ENCODE results near the gene SLC26A1. TPM values are rescaled to one million over a fixed set of nuclear protein-coding genes. Genes with fewer than 3 reads are reported as not detected.

Gene SLC26A1
- total and polyA plus RNA-seq, 2 experiments from 2014 or later: 0.22 to 1.8 TPM

DNA sequence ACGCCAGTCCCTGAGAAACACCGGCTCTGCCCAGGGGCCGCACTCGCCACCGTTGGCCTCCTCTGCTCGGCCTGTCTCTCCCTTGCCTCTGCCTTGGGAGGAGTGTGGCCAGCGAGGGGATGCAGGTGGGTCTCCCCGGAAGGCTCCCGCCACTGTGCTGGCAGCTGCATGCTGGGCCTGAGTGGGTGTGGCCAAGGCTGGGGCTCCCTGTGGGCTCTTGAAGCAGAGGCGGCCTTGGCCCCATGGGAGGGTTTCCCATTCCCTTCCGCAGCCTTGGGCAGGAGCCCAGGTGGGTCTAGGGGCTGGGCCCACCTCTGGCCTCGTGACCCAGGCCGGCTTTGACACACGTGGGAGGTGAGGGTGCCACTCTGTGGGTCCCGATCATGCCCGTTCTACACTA lies 37.4 kb upstream of the SLC26A1 start:
- no peak overlapping the region for H3K9ac ChIP-seq
- H3K4me3 ChIP-seq: no peak overlapping the region
- H3K79me2 ChIP-seq (ENCODE audit: insufficient read depth): no peaks in the 10 kb centered on the region
- no peaks in the 10 kb centered on the region for H3K36me3 ChIP-seq (ENCODE audit: low read depth)
- H2AFZ ChIP-seq: no peak overlapping the region
- no peak for TF ChIP-seq EZH2phosphoT487 (IDR thresholded peaks at IDR 0.05; ENCODE audit: insufficient read depth, low read depth)
- TF ChIP-seq EZH2 (IDR thresholded peaks at IDR 0.05; ENCODE audit: insufficient read depth, poor library complexity, severe bottlenecking): no peak
- DNase-seq: no peak
- WGBS, 2 experiments (ENCODE audit: low coverage in 1 of 2, low lambda C conversion rate in 2 of 2, missing lambda C conversion rate in 2 of 2): 83 to 84% methylated on average over 10 to 15 of the region's 16 CpGs
- in situ Hi-C loops (cut with MboI): no loop called here
- no peak overlapping the region for H3K4me2 ChIP-seq (ENCODE audit: unreplicated experiment)
- H3F3A ChIP-seq (ENCODE audit: insufficient read depth): no peaks in the 10 kb centered on the region
- H3K27ac ChIP-seq: no peak overlapping the region
- H3K9me2 ChIP-seq (ENCODE audit: insufficient read depth): no peaks in the 10 kb centered on the region
- no peaks in the 10 kb centered on the region for H4K20me1 ChIP-seq (ENCODE audit: insufficient read depth)
- H3K4me1 ChIP-seq (ENCODE audit: insufficient read depth): peaks cover 21% of the 10 kb centered on the region
- H3K27me3 ChIP-seq (replicated peaks; ENCODE audit: insufficient read depth): no peaks in the 10 kb centered on the region
- no peaks in the 10 kb centered on the region for H3K9me3 ChIP-seq (ENCODE audit: low read depth)

DNA sequence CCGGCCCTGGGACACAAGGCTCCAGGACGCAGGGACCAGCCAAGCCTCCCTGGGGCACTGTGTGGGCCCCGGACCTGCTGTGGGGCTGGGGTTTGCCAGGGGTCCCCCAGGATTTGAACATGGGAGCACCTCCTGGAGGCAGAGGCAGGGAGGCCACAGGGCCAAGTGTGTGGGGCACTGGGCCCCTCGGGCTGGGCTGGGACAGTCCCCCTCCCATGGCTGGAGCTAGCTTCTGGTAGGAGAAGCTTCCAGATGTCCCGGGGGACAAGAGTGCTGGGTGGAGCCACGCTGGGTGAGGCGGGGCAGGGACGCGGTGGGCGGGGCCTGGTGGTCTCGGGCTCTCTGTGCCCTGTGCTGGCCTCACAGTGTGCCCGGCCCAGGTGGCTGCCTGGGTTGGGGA lies 36.8 kb upstream of the SLC26A1 start:
- H3K27me3 ChIP-seq (replicated peaks; ENCODE audit: insufficient read depth): no peaks in the 10 kb centered on the region
- no peak overlapping the region for H3K9ac ChIP-seq
- no peak for DNase-seq
- WGBS, 2 experiments (ENCODE audit: low coverage in 1 of 2, low lambda C conversion rate in 2 of 2, missing lambda C conversion rate in 2 of 2): 74 to 76% methylated on average over 5 to 10 of the region's 12 CpGs
- no peaks in the 10 kb centered on the region for H3K9me2 ChIP-seq (ENCODE audit: insufficient read depth)
- H3K79me2 ChIP-seq (ENCODE audit: insufficient read depth): no peaks in the 10 kb centered on the region
- peaks cover 16% of the 10 kb centered on the region for H3K4me1 ChIP-seq (ENCODE audit: insufficient read depth)
- TF ChIP-seq EZH2 (IDR thresholded peaks at IDR 0.05; ENCODE audit: insufficient read depth, poor library complexity, severe bottlenecking) (no peak), EZH2phosphoT487 (IDR thresholded peaks at IDR 0.05; ENCODE audit: insufficient read depth, low read depth) (no peak)
- H3K9me3 ChIP-seq (ENCODE audit: low read depth): no peaks in the 10 kb centered on the region
- no peaks in the 10 kb centered on the region for H4K20me1 ChIP-seq (ENCODE audit: insufficient read depth)
- no peaks in the 10 kb centered on the region for H3F3A ChIP-seq (ENCODE audit: insufficient read depth)
- H2AFZ ChIP-seq: no peak overlapping the region
- in situ Hi-C loops (cut with MboI): no loop called here
- no peak overlapping the region for H3K4me2 ChIP-seq (ENCODE audit: unreplicated experiment)
- H3K4me3 ChIP-seq: no peak overlapping the region
- H3K27ac ChIP-seq: no peak overlapping the region
- H3K36me3 ChIP-seq (ENCODE audit: low read depth): no peaks in the 10 kb centered on the region

DNA sequence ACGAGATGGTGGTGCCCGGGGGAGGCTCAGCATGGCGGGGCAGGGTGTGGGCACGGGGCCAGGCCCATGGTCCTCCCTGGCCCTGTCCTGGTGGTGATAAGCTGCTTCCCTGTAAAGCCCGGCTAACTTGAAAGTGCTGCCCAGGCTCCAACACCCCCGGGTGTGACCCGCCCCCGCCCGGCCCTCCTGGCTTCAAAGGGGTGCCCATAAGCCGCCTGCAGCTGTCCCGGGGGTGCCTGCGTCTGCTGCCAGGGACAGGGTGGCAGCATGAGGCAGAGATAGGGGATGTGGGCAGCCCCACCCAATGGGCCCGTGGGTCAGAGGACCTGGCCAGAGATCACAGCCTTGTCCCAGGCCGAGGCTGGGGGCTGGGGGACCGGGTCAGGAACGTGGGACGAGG lies 36.3 kb upstream of the SLC26A1 start:
- no peak overlapping the region for H3K4me3 ChIP-seq
- in situ Hi-C loops (cut with MboI): no loop called here

GRCh38 chr4:1028574-1029220 lies 35.5 kb upstream of the SLC26A1 start:
- 79 to 81% methylated on average over 28 to 36 of the region's 36 CpGs for WGBS, 2 experiments (ENCODE audit: low coverage in 1 of 2, low lambda C conversion rate in 2 of 2, missing lambda C conversion rate in 2 of 2)

More for the DNA sequence above, 36.3 kb upstream of the SLC26A1 start:
- Histone ChIP-seq H4K20me1 (ENCODE audit: insufficient read depth) (no peaks in the 10 kb centered on the region), H3K27ac (no peak overlapping the region), H3K9me2 (ENCODE audit: insufficient read depth) (no peaks in the 10 kb centered on the region), H2AFZ (no peak overlapping the region), H3K4me1 (ENCODE audit: insufficient read depth) (peaks cover 11% of the 10 kb centered on the region), H3K4me2 (ENCODE audit: unreplicated experiment) (no peak overlapping the region), H3K79me2 (ENCODE audit: insufficient read depth) (no peaks in the 10 kb centered on the region), H3K9ac (no peak overlapping the region), H3K27me3 (replicated peaks; ENCODE audit: insufficient read depth) (no peaks in the 10 kb centered on the region), H3K9me3 (ENCODE audit: low read depth) (no peaks in the 10 kb centered on the region), H3K36me3 (ENCODE audit: low read depth) (no peaks in the 10 kb centered on the region), H3F3A (ENCODE audit: insufficient read depth) (no peaks in the 10 kb centered on the region)
- TF ChIP-seq EZH2phosphoT487 (IDR thresholded peaks at IDR 0.05; ENCODE audit: insufficient read depth, low read depth) (no peak), EZH2 (IDR thresholded peaks at IDR 0.05; ENCODE audit: insufficient read depth, poor library complexity, severe bottlenecking) (no peak)
- no peak for DNase-seq
- 60% methylated on average over 8 to 17 of the region's 17 CpGs for WGBS, 2 experiments (ENCODE audit: low coverage in 1 of 2, low lambda C conversion rate in 2 of 2, missing lambda C conversion rate in 2 of 2)

More at GRCh38 chr4:1028574-1029220, 35.5 kb upstream of the SLC26A1 start:
- Histone ChIP-seq H3K4me1 (ENCODE audit: insufficient read depth) (peaks cover 8% of the 10 kb centered on the region; the same call in 1 of the 2 replicates), H3F3A (ENCODE audit: insufficient read depth) (no peaks in the 10 kb centered on the region), H3K4me3 (no peak overlapping the region), H2AFZ (no peak overlapping the region), H3K27ac (no peak overlapping the region), H3K4me2 (ENCODE audit: unreplicated experiment) (no peak overlapping the region), H3K27me3 (replicated peaks; ENCODE audit: insufficient read depth) (no peaks in the 10 kb centered on the region), H4K20me1 (ENCODE audit: insufficient read depth) (no peaks in the 10 kb centered on the region), H3K79me2 (ENCODE audit: insufficient read depth) (no peaks in the 10 kb centered on the region), H3K9me3 (ENCODE audit: low read depth) (no peaks in the 10 kb centered on the region), H3K9ac (no peak overlapping the region), H3K36me3 (ENCODE audit: low read depth) (no peaks in the 10 kb centered on the region), H3K9me2 (ENCODE audit: insufficient read depth) (no peaks in the 10 kb centered on the region)
- in situ Hi-C loops (cut with MboI): no loop called here
- TF ChIP-seq EZH2 (IDR thresholded peaks at IDR 0.05; ENCODE audit: insufficient read depth, poor library complexity, severe bottlenecking): no peak
- no peak for TF ChIP-seq EZH2phosphoT487 (IDR thresholded peaks at IDR 0.05; ENCODE audit: insufficient read depth, low read depth)
- no peak for DNase-seq
